CD4-positive, alpha-beta T cell treated with Interleukin-4 for 4 hours (primary cell): ENCODE data around the gene FAM227B.
"Not testable (repeated sequence)": the region's sequence is repeated elsewhere in the genome, so short reads cannot be mapped to it uniquely, and the experiment has no call there.

Experiments
- DNase-seq: peaks from one replicate; pipeline ENCODE4 v3.0.0-alpha.2; 2020

FAM227B gene

GRCh38 chr15:49490966-49491365 lies 129.7 kb downstream of the FAM227B start:
- no peak for DNase-seq

GRCh38 chr15:49485401-49485800 lies 135.2 kb downstream of the FAM227B start:
- not testable (repeated sequence) for DNase-seq

- DNase-seq = not testable (repeated sequence)
Measured at GRCh38 chr15:49478982-49479381, 141.6 kb downstream of the FAM227B start.

GRCh38 chr15:49478021-49478420 lies 142.6 kb downstream of the FAM227B start:
- not testable (repeated sequence) for DNase-seq

- DNase-seq = no peak
Measured at GRCh38 chr15:49473031-49473430, 147.6 kb downstream of the FAM227B start.

- no peak for DNase-seq
Measured at GRCh38 chr15:49472338-49472737, 148.3 kb downstream of the FAM227B start.

- no peak for DNase-seq
Measured at GRCh38 chr15:49471733-49472132, 148.9 kb downstream of the FAM227B start.

GRCh38 chr15:49471248-49471647 lies 149.4 kb downstream of the FAM227B start:
- DNase-seq = not testable (repeated sequence)

GRCh38 chr15:49468481-49468839 lies 152.2 kb downstream of the FAM227B start:
- DNase-seq = no peak

- DNase-seq = no peak
Measured at GRCh38 chr15:49467746-49468480, 152.7 kb downstream of the FAM227B start.

- no peak for DNase-seq
Measured at GRCh38 chr15:49466119-49466518, 154.5 kb downstream of the FAM227B start.

- no peak for DNase-seq
Measured at GRCh38 chr15:49464522-49464921, 156.1 kb downstream of the FAM227B start.

GRCh38 chr15:49462232-49462844 lies 158.3 kb downstream of the FAM227B start:
- no peak for DNase-seq

- DNase-seq = no peak
Measured at GRCh38 chr15:49460411-49460941, 160.1 kb downstream of the FAM227B start.

GRCh38 chr15:49458145-49458544 lies 162.5 kb downstream of the FAM227B start:
- DNase-seq = no peak

- no peak for DNase-seq
Measured at GRCh38 chr15:49456166-49456565, 164.5 kb downstream of the FAM227B start.

GRCh38 chr15:49452595-49452994 lies 168.0 kb downstream of the FAM227B start:
- no peak for DNase-seq

GRCh38 chr15:49441816-49442215 lies 178.8 kb downstream of the FAM227B start:
- DNase-seq = no peak

- no peak for DNase-seq
Measured at GRCh38 chr15:49441356-49441755, 179.3 kb downstream of the FAM227B start.

- no peak for DNase-seq
Measured at GRCh38 chr15:49439678-49440395, 180.8 kb downstream of the FAM227B start.

- DNase-seq = no peak
Measured at GRCh38 chr15:49438962-49439631, 181.5 kb downstream of the FAM227B start.

GRCh38 chr15:49436751-49437150 lies 183.9 kb downstream of the FAM227B start:
- DNase-seq = no peak

GRCh38 chr15:49435174-49435573 lies 185.4 kb downstream of the FAM227B start:
- DNase-seq = no peak
